Activated CD4-positive, alpha-beta T cell treated with anti-CD3 and anti-CD28 coated beads for 1 hour (primary cell): ENCODE measurements around the gene HOGA1.
A peak's percentile ranks its signal among the peaks of the same experiment; 100 is the strongest.
"Not testable (repeated sequence)": the region's sequence is repeated elsewhere in the genome, so short reads cannot be mapped to it uniquely, and the experiment has no call there.

ENCODE experiments used
- DNase-seq: peaks from one replicate; pipeline ENCODE4 v3.0.0-alpha.2; 2020

The HOGA1 gene

GRCh38 chr10:97612386-97612785 lies 28.2 kb downstream of the HOGA1 start:
- no peak for DNase-seq

GRCh38 chr10:97618285-97618684 lies 34.1 kb downstream of the HOGA1 start:
- DNase-seq: no peak

DNA sequence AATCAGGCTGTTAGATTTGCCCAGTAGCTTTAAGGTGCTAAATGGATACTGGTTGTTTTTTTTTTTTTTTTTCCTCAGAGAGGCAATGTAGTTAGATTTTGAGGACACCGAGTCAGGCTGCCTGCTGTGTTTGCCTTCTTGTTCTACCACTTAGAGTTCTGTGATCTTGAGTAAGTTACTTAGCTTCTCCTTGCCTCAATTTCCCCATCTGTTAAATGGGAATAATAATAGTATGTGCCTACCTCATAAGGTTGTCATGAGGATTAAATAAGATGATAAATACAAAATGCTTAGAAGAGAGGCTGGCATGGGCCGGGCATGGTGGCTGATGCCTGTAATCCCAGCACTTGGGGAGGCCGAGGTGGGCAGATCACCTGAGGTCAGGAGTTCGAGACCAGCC lies 34.5 kb downstream of the HOGA1 start:
- DNase-seq: no peak

- no peak for DNase-seq
These were observed 39.1 kb downstream of the HOGA1 start for GRCh38 chr10:97623277-97623676.

DNA sequence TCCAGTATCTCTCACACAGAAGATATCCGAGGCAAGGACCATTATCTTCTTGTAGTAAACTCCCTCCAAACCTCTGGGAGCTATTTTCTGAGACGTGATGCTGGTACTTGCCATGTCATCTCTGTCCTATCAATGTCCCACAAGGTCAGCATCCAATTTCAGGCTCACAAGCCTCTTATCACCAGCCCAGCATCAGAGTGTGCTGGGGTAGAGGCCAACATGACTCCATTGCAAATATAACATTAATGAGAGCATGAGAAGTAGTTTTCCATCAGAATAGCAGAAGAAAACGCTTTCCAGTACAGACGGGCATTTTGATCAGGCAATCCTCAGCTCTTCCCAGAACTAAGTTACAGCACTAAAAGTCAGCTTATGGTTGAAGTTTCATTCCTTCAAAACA lies 43.5 kb downstream of the HOGA1 start:
- no peak for DNase-seq

- no peak for DNase-seq
These were observed 44.0 kb downstream of the HOGA1 start for GRCh38 chr10:97628228-97628627.

- no peak for DNase-seq
These were observed 45.1 kb downstream of the HOGA1 start for GRCh38 chr10:97629289-97629688.

DNA sequence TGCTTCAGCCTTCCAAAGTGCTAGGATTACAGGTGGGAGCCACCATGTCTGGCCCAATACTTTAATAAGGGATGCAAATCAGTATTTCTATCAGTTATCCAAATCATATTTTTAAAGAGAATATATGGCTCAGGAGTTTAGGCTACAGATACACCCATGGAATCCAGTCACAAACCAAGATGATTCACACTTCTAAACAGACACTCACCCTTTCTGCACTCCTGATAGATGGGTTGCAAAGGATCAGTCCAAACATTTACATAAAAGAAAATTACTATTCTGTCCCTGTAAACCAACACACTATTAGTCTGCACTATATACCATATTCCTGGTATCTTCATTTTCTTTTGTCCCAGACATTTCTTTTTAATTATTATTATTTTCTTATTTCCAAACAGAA lies 46.9 kb downstream of the HOGA1 start:
- no peak for DNase-seq

DNA sequence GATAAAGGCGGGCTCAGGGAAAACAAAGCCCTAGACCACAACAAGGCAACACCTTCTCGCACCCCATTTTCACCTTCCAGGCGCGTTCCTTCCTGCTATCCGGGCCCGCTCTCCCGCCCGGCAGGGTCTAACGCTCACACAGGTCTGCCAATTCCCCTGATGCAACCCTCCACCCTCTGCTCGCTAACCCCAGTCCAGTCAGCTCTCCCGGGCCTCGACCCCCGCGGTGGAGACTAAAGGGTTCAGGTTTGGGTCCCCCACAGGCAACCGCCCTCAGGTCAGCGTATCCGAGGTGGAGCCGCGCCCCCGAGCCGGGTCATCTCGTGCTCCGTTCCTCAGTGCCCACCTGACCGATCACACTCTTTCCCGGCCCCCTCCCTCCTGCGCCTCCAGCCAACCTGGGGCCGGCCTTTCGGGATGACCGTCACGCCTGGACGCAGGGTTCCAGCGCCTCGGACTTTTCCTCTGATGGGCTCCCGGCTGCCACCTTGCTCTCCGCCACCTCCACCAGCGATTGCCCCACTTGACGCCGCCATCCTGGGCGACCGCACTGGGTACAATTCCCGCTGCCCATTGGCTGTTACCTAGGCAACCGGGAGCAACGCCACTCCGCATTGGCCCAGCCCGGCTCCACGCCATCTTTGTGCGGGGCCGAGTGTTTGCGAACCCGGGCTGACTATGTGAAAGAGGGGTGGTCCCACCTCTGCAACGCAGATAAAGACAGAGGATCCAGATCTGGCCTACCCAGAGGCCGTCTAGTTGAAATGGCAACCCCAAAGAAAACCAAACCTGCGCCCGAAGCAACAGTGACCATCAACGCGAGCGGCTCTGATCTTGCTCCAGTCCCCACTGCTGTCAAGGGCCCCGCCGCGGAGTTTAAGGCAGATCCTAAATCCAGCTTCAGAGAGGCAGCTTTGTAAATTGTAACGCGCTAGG lies 49.0 kb downstream of the HOGA1 start, which contains the start of gene MORN4:
MORN4 (minus strand) TSS at position 552 of the 936 bp plus-strand sequence. CDS start 13,847 bp downstream, outside the sequence.
- DNase-seq: peak; percentile 83

DNA sequence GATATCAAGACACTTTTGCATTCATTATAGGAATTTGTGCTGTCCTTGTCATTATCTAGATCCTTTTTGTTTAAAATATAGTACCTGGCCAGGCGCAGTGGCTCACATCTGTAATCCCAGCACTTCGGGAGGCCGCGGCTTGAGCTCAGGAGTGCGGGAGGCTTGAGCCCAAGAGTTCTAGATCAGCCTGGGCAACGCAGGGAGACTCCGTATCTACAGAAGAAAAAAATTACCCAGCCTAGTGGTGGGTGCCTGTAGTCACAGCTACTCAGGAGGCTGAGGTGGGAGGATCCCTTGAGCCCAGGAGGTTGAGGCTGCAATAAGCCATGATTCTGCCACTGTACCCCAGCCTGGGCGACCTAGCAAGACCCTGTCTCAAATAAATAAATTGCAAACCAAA lies 49.7 kb downstream of the HOGA1 start:
- no peak for DNase-seq

DNA sequence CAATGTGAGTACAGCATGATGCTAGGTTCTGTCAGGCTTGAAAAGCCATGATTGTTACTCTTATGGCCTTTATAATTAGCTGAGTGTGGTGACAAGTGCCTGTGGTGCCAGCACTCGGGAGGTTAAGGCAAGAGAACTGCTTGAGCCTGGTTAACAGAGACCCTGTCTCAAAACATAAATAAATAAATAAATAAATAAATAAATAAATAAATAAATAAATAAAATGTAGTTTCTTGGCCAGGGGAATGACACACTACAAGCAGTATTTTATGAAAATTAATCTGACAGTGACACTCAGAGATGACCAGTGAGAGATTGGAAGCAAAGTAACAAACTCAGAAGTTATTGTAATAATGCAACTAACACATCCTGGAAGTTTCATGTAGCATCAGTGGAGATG lies 51.4 kb downstream of the HOGA1 start:
- DNase-seq: no peak

DNA sequence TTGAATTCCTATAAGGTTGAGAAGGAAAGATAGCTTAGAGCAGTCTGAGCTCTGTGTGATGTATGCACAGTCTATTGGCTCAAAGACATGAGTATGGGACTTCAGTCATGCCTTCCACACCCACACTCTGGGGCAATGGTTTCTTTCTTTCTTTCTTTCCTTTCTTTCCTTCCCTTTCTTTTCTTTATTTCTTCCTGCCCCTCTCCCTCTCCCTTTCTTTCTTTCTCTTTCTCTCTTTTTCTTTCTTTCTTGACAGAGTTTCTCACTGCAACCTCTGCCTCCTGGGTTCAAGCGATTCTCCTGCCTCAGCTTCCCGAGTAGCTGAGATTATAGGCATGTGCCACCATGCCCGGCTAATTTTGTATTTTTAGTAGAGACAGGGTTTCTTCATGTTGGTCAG lies 54.9 kb downstream of the HOGA1 start:
- not testable (repeated sequence) for DNase-seq

GRCh38 chr10:97640174-97640867 lies 56.1 kb downstream of the HOGA1 start, which contains the start of gene PI4K2A:
Gene PI4K2A (plus strand): TSS chr10:97640671. CDS start chr10:97640743, 72 bp downstream.
- DNase-seq: peak; percentile 98

- no peak for DNase-seq
These were observed 57.0 kb downstream of the HOGA1 start for GRCh38 chr10:97640868-97641811.

DNA sequence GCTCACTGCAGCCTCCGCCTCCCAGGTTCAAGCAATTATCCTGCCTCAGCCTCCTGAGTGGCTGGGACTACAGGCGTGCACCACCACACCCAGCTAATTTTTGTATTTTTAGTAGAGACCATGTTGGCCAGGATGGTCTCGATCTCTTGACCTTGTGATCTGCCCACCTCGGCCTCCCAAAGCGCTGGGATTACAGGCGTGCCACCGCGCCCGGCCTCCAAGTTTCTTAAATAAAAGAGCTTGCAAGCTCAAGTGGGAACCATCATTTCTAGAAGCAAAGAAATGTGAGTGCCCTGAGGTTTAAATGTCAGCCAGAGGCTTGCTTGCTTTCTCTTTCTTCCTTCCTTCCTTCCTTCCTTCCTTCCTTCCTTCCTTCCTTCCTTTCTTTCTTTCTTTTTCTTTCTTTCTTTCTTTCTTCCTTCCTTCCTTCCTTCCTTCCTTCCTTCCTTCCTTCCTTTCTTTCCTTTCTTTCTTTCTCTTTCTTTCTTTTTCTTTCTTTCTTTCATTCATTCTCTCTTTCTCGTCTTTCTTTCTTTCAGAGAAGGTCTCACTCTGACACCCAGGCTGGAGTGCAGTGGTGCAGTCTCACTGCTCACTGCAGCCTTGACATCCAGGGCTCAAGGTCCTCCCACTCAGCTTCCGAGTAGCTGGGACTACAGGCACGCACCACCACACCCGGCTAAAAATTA lies 58.4 kb downstream of the HOGA1 start:
- DNase-seq: not testable (repeated sequence)

GRCh38 chr10:97643441-97643985 lies 59.3 kb downstream of the HOGA1 start:
- no peak for DNase-seq

DNA sequence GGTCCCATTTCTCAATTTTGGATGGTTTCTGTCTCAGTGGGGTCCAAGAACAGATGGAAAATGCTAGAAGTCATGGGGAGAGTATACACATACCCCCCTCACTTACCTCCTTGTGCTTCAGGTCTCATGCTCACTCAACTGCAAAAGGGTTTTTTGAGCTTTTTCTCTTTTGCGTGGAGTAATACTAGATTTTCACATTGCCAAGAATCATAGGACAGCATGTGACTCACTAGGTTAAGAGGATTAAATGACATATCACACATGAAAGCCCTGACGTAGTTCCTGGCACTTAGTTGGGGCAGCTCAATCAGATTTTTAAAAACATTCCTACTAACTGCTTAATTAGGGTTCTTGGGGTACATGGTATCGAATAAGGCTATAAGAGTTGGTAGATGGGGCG lies 60.7 kb downstream of the HOGA1 start:
- DNase-seq: no peak

GRCh38 chr10:97647556-97647955 lies 63.4 kb downstream of the HOGA1 start:
- DNase-seq: no peak

DNA sequence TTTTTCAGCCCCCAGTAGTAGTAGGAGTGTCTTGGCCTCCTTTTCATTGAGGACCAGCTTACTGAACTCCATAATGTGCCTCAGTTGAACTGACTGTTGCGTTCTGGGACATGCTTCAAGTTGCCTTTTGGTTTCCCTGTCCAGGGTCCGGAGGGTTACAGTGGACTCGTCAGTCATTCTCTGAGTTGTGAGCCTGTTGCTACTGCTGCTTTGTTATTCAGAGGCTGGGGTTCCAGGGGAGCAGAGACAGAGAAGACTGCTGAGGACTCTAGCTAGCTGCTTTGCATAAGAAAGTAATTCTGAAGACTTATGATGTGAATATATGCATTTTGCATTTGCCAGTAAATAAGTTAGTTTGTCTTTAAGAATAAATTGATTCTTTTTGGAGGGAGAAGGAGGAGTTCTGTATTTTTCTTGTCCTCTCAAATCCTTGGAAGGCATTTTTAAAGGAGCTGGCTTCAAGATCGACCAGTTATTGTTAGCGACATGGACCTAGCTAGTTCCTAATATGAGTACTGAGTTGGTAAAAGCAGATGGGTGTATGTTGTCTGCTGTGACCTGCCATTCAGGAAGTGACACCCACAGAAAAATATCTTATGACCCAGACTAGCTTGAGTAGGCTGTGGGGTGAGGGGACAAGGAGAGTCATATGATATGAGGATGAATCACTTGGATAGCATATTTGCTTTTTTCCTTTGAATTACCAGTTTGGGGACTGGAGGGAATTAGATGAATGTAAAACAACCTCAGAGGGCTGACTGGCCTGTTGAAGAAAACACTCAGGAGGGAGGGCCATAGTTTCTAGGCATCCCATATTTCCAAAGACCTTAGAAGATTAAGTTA lies 64.6 kb downstream of the HOGA1 start:
- no peak for DNase-seq

GRCh38 chr10:97649405-97649750 lies 65.2 kb downstream of the HOGA1 start:
- not testable (repeated sequence) for DNase-seq

GRCh38 chr10:97650726-97651125 lies 66.5 kb downstream of the HOGA1 start:
- DNase-seq: no peak
